Breast epithelium (tissue), 4 donors: Measurements from ENCODE around the gene KLHL22. TPM values are rescaled to one million over a fixed set of nuclear protein-coding genes. Genes with fewer than 3 reads are reported as not detected.
"Not testable (repeated sequence)": the region's sequence is repeated elsewhere in the genome, so short reads cannot be mapped to it uniquely, and the experiment has no call there.

Experiments
- DNase-seq, 2 donors: peaks; one replicate each; pipeline ENCODE4 v3.0.0-alpha.2; 2019; ENCODE audit warnings: low spot score in 2 of 2
- H3K27ac ChIP-seq, 2 donors: fragments of 200-600 bp; sonication (generic) in 1 of 2; one replicate each; pipeline ENCODE4 v1.5.1; 2016 to 2019; ENCODE audit warnings: mild to moderate bottlenecking in 1 of 2
- H3K27me3 ChIP-seq, 2 donors: fragments of 200-600 bp; sonication (generic) in 1 of 2; one replicate each; pipeline versions ENCODE4 v1.5.1 to v1.6.0; 2017 to 2019; ENCODE audit warnings: control low read depth in 1 of 2, mild to moderate bottlenecking in 1 of 2
- H3K36me3 ChIP-seq: fragments of 200-600 bp; one replicate; pipeline ENCODE4 v1.5.1; 2019
- H3K4me1 ChIP-seq, 2 donors: fragments of 200-600 bp; sonication (generic); one replicate each; pipeline ENCODE4 v1.5.1; 2016 to 2019; ENCODE audit warnings: control low read depth in 1 of 2
- H3K4me3 ChIP-seq, 3 donors: fragments of 200-600 bp; sonication (generic); 1 replicate in 2 of 3; 2 replicates in 1 of 3; pipeline ENCODE4 v1.5.1; 2016 to 2019; ENCODE audit warnings: mild to moderate bottlenecking in 3 of 3, moderate library complexity in 2 of 3
- H3K9me3 ChIP-seq, 2 donors: fragments of 200-600 bp; sonication (generic) in 1 of 2; one replicate each; pipeline ENCODE4 v1.5.1; 2016 to 2019; ENCODE audit warnings: control low read depth in 1 of 2
- POLR2A ChIP-seq: fragments of 450-650 bp; IDR thresholded peaks from one replicate; pipeline ENCODE4 v1.6.1; 2016; ENCODE audit warnings: antibody characterized with exemption, mild to moderate bottlenecking, moderate library complexity
- POLR2AphosphoS5 ChIP-seq, 3 donors: sonication (generic); formaldehyde crosslinking; IDR thresholded peaks; one replicate each; pipeline ENCODE4 v1.6.1; 2017; ENCODE audit warnings: antibody characterized with exemption in 3 of 3
- intact Hi-C: fragments of 100-400 bp; cut with DNase I; formaldehyde crosslinking; loops from one replicate; pipeline ENCODE4 v1.15.1; 2023; ENCODE audit warnings: low total_unique reads
- total RNA-seq, 3 donors: library from RNA; depleted of rRNA; stranded (reverse); fragments of >200 nt; gene quantifications; one replicate each; pipeline ENCODE4 v1.1.0, GENCODE V29; 2016
- TF ChIP-seq, protein P1 (sequence below), 3 donors: fragments of 450-650 bp; IDR thresholded peaks; one replicate each; pipeline ENCODE4 v1.5.1; 2016 to 2017; ENCODE audit warnings: antibody characterized with exemption in 3 of 3, mild to moderate bottlenecking in 3 of 3, moderate library complexity in 3 of 3

KLHL22 gene
- total RNA-seq, 3 donors from 2014 or later = 28.5 to 38.0 (median 35.4) TPM

DNA sequence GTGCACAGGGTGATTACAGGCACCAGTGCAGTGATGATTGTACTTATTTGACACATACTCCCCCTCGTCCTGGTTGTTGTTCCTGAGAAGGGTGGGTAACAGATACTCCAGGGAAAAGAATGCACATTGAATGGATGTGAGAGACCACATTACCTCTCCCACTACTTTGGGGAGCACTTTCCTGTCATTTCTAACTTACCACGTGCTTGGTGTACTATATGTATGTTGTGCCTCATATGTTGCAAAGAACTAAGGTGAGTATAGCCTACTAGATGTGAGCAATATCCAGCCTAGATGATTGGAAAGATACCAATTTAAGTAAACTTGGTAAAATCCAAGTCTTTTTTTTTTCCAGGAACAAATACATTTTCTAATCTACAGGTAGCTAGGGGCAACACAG is 43.7 kb downstream of the KLHL22 start:
- H3K4me3 ChIP-seq = no peak overlapping the region
- no peak overlapping the region for H3K27ac ChIP-seq
- intact Hi-C loops = no loop called here
- H3K27me3 ChIP-seq = no peaks in the 10 kb centered on the region
- no peaks in the 10 kb centered on the region for H3K9me3 ChIP-seq
- H3K4me1 ChIP-seq = no peaks in the 10 kb centered on the region
- no peaks in the 10 kb centered on the region for H3K36me3 ChIP-seq
- TF ChIP-seq POLR2AphosphoS5 (IDR thresholded peaks at IDR 0.05) (no peak), POLR2A (no peak)
- TF ChIP-seq, protein P1, sequence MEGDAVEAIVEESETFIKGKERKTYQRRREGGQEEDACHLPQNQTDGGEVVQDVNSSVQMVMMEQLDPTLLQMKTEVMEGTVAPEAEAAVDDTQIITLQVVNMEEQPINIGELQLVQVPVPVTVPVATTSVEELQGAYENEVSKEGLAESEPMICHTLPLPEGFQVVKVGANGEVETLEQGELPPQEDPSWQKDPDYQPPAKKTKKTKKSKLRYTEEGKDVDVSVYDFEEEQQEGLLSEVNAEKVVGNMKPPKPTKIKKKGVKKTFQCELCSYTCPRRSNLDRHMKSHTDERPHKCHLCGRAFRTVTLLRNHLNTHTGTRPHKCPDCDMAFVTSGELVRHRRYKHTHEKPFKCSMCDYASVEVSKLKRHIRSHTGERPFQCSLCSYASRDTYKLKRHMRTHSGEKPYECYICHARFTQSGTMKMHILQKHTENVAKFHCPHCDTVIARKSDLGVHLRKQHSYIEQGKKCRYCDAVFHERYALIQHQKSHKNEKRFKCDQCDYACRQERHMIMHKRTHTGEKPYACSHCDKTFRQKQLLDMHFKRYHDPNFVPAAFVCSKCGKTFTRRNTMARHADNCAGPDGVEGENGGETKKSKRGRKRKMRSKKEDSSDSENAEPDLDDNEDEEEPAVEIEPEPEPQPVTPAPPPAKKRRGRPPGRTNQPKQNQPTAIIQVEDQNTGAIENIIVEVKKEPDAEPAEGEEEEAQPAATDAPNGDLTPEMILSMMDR (IDR thresholded peaks at IDR 0.05) = no peak
- DNase-seq = no peak

GRCh38 chr22:20451129-20451778 is 44.3 kb downstream of the KLHL22 start:
- H3K36me3 ChIP-seq, H3K27ac ChIP-seq, DNase-seq, H3K9me3 ChIP-seq, H3K27me3 ChIP-seq, intact Hi-C loops, H3K4me3 ChIP-seq, H3K4me1 ChIP-seq: not testable (repeated sequence)

- no peaks in the 10 kb centered on the region for H3K36me3 ChIP-seq
- no peaks in the 10 kb centered on the region for H3K9me3 ChIP-seq
- no peak for DNase-seq
- H3K4me1 ChIP-seq = no peaks in the 10 kb centered on the region
- intact Hi-C loops = no loop called here
- no peak overlapping the region for H3K27ac ChIP-seq
- no peaks in the 10 kb centered on the region for H3K27me3 ChIP-seq
- TF ChIP-seq POLR2A = no peak
- TF ChIP-seq, protein P1 (IDR thresholded peaks at IDR 0.05) = no peak
- TF ChIP-seq POLR2AphosphoS5 (IDR thresholded peaks at IDR 0.05) = no peak
- H3K4me3 ChIP-seq = no peak overlapping the region
These were observed 45.1 kb downstream of the KLHL22 start for GRCh38 chr22:20450551-20450906.

- TF ChIP-seq, protein P1 (IDR thresholded peaks at IDR 0.05) = no peak
- TF ChIP-seq POLR2A (no peak), POLR2AphosphoS5 (IDR thresholded peaks at IDR 0.05) (no peak)
- DNase-seq = no peak
- intact Hi-C loops = no loop called here
- no peak overlapping the region for H3K4me3 ChIP-seq
- no peaks in the 10 kb centered on the region for H3K9me3 ChIP-seq
- H3K4me1 ChIP-seq = no peaks in the 10 kb centered on the region
- H3K36me3 ChIP-seq = no peaks in the 10 kb centered on the region
- no peak overlapping the region for H3K27ac ChIP-seq
- no peaks in the 10 kb centered on the region for H3K27me3 ChIP-seq
These were observed 45.6 kb downstream of the KLHL22 start for GRCh38 chr22:20449819-20450550.

- no peaks in the 10 kb centered on the region for H3K27me3 ChIP-seq
- TF ChIP-seq, protein P1 (IDR thresholded peaks at IDR 0.05) = no peak
- TF ChIP-seq POLR2A (no peak), POLR2AphosphoS5 (IDR thresholded peaks at IDR 0.05) (no peak)
- H3K9me3 ChIP-seq = no peaks in the 10 kb centered on the region
- DNase-seq = no peak
- H3K36me3 ChIP-seq = no peaks in the 10 kb centered on the region
- intact Hi-C loops = no loop called here
- H3K27ac ChIP-seq = no peak overlapping the region
- H3K4me1 ChIP-seq = no peaks in the 10 kb centered on the region
- H3K4me3 ChIP-seq = no peak overlapping the region
These were observed 47.0 kb downstream of the KLHL22 start for GRCh38 chr22:20448630-20449029.
